Activated gamma-delta T cell treated with anti-CD3 and anti-CD28 coated beads, Interleukin-2, amount 50 U/mL, for 16 hours (primary cell): ENCODE results near the gene NIPAL3.
"Not testable (repeated sequence)": the region's sequence is repeated elsewhere in the genome, so short reads cannot be mapped to it uniquely, and the experiment has no call there.

Experiments
- DNase-seq: peaks from one replicate; pipeline ENCODE4 v3.0.0-alpha.2; 2020; ENCODE audit warnings: low read depth

Gene NIPAL3

DNA sequence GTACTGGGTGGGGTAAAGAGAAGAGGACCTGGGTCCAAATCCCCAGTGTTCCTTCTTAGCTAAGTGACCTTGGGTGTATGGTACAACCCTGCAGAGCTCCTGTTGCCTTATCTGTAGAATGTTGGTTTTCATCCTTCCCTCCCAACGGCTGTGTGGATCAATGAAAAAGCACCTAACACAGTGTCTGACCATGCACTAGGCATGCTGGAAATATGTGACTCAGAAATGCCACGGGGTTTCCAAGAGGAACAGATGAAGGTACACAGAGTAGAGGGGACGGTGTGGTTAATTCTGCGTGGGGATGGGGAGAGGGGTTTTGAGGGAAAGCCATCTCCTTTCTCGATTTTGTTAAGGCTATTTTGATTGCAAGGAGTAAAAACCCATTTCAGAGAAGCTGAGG is 8.6 kb downstream of the NIPAL3 start:
- DNase-seq, result no peak

DNA sequence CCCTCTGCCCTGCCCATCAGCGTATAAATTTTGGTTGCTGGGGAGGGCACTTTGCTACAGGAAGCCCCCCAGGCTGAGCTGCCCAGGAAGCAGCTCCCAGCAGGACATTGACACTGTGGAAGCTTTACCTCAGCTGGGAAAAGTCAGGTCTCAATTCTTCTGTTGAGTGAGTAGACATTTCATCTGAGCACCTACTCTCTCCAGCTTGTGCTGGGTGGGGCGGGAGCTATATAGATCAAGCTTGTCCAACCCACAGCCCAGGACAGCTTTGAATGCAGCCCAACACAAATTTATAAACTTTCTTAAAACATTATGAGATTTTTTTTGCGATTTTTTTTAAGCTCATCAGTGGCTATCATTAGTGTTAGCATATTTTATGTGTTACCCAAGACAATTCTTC is 9.4 kb downstream of the NIPAL3 start:
- no peak for DNase-seq

DNA sequence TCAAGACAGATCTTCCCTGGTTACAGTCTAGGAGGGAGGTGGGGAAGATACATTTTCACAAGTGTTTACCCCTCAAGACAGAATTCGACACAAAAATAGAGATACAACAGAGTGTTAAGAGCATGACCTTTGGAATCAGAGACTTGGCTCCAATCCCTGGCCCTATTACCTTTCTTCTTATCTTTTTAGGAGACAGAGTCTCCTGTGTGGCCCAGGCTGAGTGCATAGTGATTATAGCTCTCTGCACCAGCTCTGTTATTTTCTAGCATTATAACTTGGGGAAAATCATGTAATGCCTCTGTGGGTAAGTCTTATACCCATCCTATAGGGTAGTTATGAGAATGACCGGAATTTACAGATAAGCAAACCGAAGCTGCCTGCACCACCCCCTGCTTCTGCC is 9.8 kb downstream of the NIPAL3 start:
- DNase-seq, result no peak

DNA sequence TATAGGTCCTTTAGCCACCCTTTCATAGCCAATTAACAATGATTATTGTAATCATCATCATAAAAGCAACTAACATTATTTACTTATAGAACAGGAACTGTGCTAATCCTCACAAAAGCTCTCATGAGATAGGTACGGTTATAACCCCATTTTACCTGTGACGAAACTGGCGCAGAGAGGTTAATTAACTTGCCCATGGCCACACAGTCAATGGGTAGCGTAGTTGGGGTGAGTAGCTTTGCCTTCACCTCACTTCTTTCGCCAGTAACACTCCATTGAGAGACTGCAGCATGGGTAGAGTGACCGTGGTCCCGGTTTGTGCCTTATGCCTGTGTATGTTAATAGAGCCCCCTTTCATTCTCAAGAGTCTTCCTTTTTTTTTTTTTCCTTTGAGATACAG is 10.3 kb downstream of the NIPAL3 start:
- no peak for DNase-seq

DNA sequence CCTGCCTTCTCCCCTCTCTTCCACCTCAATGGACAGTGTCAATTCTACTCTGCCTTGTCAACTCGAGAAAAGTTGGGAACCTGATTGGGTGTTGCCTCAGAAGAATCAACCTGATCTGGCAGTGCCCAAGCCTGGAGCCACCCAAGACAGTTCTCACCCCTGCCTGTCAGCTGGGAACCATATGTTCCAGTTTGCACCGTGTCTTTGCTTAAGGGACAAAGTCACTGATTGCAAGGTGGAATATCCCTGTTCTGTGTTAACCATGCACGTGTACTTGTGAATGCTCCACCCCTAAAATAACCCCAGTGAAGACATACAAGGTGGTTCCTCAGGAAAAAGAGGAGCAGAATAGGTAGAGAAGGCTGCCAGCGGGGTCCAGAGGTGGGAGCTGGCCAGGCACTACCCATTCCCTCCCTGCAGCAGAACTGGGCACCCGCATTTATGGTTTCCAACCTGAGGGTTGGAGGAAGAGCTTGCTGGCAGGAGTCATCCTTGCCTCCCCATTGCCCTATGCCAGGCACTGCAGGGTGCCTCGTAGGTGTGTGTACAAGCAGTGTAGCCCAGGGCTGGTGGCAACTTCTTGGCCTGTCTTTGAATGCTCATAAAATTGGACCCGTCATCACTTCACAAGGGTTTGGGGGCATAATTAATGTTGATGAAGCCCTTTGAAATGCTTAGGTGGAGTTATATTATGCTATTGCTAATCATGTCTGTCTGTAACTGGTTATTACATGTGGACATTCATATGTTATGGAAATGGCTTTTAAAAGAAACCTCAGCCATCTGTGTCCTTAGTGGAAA is 11.3 kb downstream of the NIPAL3 start:
- DNase-seq, result no peak

DNA sequence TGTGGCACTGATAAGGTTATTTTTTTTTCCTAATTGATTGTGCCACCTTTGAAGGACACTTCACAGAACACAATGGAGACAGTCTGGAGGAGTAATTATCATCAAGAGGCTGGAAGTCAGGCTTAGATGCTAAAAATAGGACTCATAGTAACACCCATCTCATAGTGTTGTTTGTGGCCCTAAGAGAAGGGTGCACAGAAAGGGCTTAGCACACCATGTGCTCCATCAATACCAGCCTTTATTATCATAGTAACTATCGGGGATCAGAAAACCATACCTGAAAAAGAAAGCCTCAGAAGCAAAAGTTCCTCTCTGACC is 11.9 kb downstream of the NIPAL3 start:
- no peak for DNase-seq

DNA sequence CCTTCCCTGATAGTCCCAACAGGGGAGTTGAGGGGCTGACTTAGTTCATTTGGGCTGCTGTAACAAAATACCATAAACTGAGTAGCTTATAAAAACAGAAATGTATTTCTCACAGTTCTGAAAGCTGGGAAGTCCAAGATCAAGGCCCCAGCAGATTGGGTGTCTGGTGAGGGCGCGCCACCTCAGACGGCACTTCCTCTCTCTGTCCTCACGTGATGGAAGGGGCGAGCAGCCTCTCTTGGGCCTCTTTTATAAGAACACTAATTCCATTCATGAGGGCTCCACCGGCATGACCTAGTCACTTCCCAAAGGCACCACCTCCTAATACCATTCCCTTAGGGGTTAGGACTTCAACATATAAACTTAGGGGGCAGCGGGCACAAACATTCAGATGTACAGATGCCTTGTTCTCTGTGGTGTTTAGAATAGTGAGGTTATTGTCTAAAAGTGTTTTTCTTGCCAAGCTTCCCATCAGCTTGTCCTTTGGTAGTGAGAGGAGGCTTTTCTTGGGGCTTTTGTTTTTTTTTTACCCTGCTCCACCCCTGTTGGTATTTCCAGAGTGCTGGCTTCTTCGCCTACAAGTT is 20.3 kb downstream of the NIPAL3 start:
- DNase-seq, result no peak

DNA sequence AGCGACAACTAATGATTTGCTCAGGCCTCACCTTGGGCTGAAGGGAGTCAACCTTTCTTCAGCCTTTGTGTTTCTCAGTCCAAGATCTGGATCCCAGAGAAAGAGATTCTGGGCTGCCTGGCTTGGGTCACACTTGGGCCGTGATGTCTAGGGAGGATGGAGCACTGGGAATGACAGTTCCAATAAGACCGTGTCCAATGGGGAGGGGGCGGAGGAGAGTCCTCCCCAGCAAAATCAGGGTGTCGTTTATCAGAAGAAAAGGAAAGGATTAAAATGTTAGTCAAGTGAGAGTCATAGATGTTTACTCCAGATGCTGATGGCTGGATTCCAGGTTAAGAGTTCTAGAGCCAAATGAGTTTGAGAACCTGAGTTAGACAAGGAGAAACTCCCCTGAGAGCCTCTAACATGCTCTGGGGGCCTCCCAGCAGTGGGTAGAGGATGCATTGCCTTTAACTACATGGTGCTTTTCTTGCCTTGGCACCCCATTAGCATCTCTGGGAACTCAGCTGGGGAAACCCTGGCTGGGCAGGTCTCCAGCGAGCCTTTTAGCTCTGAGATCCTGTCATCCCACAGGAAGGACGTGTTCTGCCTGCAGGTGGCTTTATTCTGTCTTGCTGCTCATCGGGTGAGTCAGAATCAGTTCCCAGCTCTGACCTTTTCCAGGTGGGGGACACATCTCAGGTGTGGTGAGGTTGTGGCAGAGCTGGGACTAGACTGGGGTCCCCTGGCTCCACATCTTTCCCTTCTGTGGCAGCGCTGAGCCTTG is 22.2 kb downstream of the NIPAL3 start:
- no peak for DNase-seq

DNA sequence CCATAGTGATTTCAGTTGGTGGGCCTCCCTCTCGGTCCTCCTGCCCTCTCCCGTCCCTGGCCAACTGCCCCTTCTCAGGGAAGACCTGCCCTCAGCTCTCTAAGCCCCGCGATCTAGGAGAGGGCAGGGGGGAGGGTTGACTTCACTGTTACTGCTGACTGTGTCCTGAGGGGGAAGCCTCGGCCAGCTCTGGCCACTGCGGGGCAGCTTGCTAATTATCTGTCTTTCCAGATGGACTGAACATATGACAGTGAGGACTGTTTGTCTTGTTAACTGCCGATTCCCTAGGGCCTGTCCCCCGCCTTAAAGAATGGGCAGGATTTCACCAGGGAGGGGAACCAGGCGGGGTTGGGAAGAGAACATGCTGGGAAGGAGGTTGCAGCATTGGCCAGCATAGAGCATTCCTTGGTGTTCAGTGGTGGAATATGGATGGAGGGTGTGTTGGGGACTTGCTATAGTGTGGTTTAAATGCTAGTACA is 22.9 kb downstream of the NIPAL3 start:
- no peak for DNase-seq

DNA sequence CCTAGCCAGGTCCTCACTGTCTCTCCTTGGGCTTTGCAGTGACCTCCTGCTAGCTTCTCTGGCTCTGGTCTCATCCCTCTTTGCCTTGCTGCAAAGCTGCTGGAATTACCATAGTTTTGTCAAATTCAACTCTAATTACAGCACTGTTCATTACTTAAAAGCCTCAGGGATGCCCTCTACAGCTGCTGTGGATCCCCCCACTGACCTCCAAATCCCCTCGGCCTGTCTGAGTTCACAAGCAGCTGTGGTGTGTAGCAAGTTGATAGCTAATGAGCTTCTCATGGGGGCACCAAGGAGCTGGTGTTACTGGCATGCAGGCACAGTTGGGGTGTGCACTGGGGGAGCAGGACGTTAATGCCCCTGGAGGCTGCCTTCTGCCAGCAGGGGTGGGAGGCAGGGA is 24.8 kb downstream of the NIPAL3 start:
- no peak for DNase-seq

DNA sequence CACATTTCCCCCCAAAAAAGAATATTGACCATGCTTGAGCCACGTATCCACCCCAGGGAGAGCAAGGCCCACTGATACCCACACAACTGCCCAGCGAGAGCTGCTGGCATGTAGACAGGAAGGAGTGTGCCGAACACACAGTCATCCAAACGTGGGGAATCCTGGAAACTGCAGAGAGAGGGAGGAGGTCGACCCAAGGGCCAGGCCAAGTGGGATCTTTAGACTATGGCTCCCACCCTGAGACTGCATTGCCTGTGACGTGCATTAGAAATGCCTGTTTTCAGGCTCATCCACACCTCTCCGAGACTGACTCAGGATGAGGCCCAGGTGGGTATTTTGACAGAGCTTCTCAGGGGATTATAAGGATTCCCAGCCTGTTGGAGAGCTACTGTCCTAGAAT is 25.9 kb downstream of the NIPAL3 start:
- no peak for DNase-seq

DNA sequence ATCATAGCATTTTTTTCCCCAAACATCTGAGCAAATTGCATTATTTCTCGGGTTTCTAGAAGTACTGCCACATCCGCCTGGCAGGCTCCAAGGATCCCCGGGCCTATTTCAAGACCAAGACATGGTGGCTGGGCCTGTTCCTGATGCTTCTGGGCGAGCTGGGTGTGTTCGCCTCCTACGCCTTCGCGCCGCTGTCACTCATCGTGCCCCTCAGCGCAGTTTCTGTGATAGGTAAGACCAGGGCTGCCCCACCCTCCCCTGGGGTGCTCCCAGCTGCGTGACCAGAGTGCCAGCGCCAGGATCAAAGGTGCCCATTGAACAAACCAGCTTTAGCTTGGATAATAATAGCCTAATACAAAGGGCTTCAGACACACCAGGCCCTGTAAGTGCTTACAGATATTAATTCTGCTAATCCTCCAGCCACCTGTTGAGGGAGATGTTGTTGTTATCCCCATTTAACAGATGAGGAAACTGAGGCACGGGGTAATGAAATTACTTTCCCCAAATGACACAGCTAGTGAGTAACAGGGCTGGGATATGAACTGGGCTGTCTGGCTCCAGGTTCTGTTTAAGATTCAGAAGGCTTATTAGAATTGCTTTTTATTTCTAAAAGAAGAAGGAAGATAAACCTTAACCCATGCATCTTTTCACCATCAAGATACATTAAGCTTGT is 26.5 kb downstream of the NIPAL3 start:
- DNase-seq, result no peak

DNA sequence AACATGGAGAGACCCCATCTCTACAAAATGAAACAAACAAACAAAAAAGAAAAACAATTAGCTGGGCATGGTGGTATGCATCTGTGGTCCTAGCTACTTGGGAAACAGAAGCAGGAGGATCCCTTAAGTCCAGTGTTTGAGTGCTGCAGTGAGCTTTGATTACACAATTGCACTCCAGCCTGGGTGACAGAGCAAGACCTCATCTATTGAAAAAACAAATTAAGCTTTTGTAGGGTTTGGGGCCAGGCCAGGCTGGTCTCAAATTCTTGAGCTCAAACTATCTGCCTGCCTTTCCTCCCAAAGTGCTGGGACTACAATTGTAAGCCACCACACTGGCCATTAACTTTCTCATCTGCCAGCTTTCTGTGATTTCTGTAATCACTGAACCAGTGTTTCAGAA is 27.2 kb downstream of the NIPAL3 start:
- no peak for DNase-seq

DNA sequence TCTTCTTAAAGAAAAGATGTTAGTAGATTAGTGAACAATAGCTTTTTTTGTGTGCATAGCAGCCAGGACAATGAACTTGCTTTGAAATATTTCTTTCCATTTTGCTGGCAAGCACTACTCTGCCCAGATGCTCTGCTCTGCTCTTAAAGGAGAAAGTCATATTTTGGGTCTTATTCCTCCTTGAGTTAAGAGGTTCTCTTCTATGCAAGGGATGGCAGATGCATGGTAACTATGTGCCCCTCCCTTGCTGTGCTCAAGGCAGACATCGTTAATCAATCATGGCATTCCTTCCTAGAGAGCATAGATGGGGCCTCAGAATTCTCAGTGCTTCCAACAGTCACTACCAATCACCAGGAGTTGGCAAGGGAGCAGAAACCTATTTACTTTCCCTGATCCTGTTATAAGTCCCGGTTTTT is 27.6 kb downstream of the NIPAL3 start:
- DNase-seq, result no peak

DNA sequence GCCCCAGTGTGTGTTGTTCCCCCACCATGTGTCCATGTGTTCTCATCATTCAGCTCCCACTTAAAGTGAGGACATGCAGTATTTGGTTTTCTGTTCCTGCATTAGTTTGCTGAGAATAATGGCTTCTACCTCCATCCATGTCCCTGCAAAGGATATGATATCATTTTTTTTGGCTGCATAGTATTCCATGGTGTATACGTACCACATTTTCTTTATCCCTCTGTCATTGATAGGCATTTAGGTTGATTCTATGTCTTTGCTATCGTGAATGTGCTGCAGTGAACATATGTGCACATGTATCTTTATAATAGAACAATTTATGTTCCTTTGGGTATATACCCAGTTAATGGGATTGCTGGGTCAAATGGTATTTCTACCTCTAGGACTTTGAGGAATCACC is 30.8 kb downstream of the NIPAL3 start:
- DNase-seq, result not testable (repeated sequence)

DNA sequence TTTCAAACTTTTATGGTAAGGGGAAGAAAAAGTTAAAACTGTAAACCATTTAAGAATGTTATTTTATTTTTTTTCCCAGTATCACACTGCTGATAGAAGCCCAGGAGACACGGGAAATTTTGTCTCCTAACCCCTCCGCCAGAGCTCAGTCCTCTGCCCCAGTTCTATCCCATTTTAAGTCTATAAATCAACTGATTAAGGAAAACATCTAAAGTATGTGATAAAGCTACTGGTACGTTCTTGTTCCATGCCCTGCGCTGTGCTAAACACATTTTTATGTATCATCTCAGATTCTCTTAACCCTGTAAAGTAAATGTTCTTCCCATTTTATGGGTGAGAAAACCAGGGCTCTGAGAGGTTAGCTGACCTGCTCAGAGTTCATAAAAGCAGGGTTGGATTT is 34.7 kb downstream of the NIPAL3 start:
- no peak for DNase-seq

DNA sequence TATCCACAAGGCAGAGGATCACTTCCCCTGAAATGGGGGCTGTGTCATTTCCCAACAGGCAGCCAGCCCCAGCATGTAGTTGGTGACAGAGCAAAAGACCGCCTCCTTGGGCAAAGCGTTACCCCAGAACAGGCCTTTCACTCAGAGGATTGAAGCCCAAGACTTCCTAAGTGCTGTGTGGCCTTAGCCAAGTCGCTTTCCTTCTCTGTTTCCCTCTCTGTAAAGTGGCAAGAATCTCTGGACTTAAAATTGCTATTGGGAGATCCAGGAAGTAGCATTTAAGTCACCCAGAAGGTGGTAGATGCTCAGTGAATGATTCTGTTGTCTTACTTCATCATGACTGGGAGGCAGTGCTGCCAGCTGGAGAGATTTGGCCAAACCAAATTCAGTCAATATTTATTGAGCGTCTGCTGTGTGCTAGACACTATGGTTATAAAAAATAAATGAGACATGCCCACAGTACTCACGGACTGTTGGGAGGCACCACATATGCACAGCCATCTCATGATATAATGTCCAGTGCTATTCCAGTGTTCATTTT is 35.3 kb downstream of the NIPAL3 start:
- no peak for DNase-seq

DNA sequence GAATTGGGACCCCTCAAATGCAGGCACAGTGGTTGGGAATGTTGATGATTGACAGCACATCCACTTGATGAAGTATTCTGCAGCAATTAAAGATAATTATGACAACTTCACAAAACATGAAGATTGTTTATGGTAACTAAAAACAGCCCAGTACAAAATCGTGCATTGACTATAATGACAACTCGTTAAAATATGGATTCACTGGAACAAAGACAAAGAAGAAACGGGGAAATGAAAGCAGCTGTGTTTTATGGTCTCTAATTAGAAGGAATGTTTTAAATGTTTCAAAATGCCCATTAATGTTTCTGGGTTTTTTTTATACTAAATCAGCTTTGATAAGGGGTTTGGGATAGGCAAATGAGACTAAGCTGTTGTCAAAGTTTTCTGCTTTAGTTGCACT is 36.1 kb downstream of the NIPAL3 start:
- no peak for DNase-seq

DNA sequence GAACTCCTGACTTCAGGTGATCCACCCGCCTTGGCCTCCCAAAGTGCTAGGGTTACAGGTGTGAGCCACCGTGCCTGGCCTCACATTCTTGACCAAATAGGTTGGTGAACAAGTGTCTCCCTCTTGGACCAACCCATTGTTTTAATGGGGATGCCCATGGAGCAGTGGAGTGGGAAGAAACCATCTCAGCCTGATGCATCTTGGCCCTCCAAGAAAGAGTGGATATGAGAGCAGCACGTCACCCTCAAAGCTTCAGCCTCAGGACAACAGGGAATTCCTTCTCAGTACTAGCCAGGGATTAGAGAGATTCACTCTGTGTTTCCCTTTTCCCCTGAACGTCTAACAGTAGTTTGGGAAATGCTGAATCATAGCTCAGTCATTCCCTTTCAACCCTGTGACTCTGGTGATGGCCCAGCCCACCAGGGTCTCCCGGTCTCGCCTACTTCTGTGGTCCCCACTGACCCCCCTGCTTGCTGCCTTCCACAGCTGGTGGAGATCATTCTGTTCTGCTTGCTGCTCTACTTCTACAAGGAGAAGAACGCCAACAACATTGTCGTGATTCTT is 37.4 kb downstream of the NIPAL3 start:
- no peak for DNase-seq

DNA sequence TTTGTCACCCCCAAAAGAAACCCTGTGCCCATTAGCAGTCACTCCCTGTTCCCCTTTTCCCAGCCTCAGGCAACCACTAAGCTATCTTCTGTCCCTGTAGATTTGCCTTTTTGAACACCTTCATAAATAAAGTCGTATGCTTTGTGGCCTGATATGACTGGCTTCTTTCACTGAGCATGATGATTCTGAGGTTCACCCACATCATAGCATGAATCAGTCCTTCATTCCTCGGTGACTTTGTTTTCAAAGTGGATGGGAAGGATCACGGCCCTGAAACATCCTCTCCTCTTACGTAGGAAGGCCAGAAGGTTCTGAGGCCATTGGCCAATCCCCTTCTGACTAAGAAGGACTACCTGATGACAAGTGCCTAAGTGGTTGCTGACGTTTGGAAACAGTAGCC is 39.1 kb downstream of the NIPAL3 start:
- DNase-seq, result no peak

DNA sequence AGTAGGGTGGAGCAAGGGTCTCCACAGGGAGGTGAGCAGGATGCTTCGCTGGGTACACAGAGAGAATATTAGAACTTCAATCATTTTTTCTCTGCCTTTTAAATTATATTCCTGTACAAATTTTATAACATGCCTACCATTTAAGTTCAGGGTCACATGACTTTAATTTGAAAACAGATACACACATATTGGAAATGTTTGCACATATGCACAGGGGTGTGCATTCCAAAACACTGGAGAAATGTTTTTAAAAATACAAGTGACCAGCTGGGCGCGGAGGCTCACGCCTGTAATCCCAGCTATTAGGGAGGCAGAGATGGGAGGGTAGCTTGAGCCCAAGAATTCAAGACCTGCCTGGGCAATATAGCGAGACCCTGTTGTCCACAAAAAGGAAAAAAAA is 39.7 kb downstream of the NIPAL3 start:
- DNase-seq, result no peak

DNA sequence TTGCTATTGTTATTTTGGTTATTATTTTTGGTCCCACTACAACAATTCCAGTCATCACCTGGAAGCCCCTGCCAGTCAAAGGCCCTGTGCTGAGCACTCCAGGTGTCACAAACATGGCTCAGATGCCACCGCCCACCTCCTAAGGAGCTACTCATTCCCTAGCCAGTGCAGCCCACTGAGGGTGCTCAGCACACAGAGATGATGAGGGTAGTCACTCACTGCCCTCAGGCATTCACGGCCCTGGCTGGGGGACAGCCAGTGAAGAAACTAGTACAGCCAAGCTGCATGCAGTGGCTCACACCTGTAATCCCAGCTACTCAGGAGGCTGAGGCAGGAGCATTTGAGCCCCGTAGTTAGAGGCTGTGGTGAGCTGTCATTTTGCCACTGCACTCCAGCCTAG is 42.3 kb downstream of the NIPAL3 start:
- no peak for DNase-seq
